ENCODE measurements around the gene ALLC. TPM values are rescaled to one million over a fixed set of nuclear protein-coding genes. Genes with fewer than 3 reads are reported as not detected.
"Not testable (repeated sequence)": the region's sequence is repeated elsewhere in the genome, so short reads cannot be mapped to it uniquely, and the experiment has no call there.

ALLC gene
- total RNA-seq = not detected

- Histone ChIP-seq H3K36me3 (no peaks in the 10 kb centered on the region), H3K9me3 (no peaks in the 10 kb centered on the region), H3K4me1 (no peaks in the 10 kb centered on the region), H3K27ac (no peak within 1 kb of the TSS), H3K4me3 (no peak within 1 kb of the TSS), H3K27me3 (no peaks in the 10 kb centered on the region)
- intact Hi-C loops (cut with DNase I) = loop anchor here (10.0 kb wide), 1 partner anchor 1803 kb away; no protein-coding TSS in a partner anchor
- TF ChIP-seq CTCF (IDR thresholded peaks at IDR 0.05) = no peak
- DNase-seq (ENCODE audit: low spot score in 2 of 2) = no peak
Measured at GRCh38 chr2:3657881-3658280, at the start of gene ALLC. TSS of gene ALLC (plus strand) at chr2:3658200. CDS start at chr2:3671158, 12,958 bp downstream.

GRCh38 chr2:3608373-3609278 is 49.4 kb upstream of the ALLC start:
- Histone ChIP-seq H3K4me3 (no peak overlapping the region), H3K4me1 (no peaks in the 10 kb centered on the region), H3K27ac (no peak overlapping the region), H3K36me3 (no peaks in the 10 kb centered on the region), H3K9me3 (no peaks in the 10 kb centered on the region), H3K27me3 (no peaks in the 10 kb centered on the region)
- no peak for TF ChIP-seq CTCF (IDR thresholded peaks at IDR 0.05)
- DNase-seq (ENCODE audit: low spot score in 2 of 2) = peak in 1 of 2 donors; percentile 41
- intact Hi-C loops (cut with DNase I) = no loop called here

GRCh38 chr2:3609279-3609673 is 48.7 kb upstream of the ALLC start:
- H3K4me3 ChIP-seq; H3K9me3 ChIP-seq; H3K4me1 ChIP-seq; H3K36me3 ChIP-seq; H3K27me3 ChIP-seq; intact Hi-C loops (cut with DNase I); H3K27ac ChIP-seq: not testable (repeated sequence)
- DNase-seq (ENCODE audit: low spot score in 2 of 2) = peak in 1 of 2 donors; percentile 12

GRCh38 chr2:3610415-3610814 is 47.6 kb upstream of the ALLC start:
- H3K4me3 ChIP-seq = no peak overlapping the region
- H3K4me1 ChIP-seq = no peaks in the 10 kb centered on the region
- no peaks in the 10 kb centered on the region for H3K36me3 ChIP-seq
- no peak overlapping the region for H3K27ac ChIP-seq
- no peak for TF ChIP-seq CTCF (IDR thresholded peaks at IDR 0.05)
- intact Hi-C loops (cut with DNase I) = no loop called here
- DNase-seq (ENCODE audit: low spot score in 2 of 2) = peak in 1 of 2 donors; percentile 49
- no peaks in the 10 kb centered on the region for H3K9me3 ChIP-seq
- H3K27me3 ChIP-seq = no peaks in the 10 kb centered on the region

GRCh38 chr2:3610881-3611505 is 47.0 kb upstream of the ALLC start:
- H3K4me1 ChIP-seq = no peaks in the 10 kb centered on the region
- intact Hi-C loops (cut with DNase I) = no loop called here
- no peaks in the 10 kb centered on the region for H3K36me3 ChIP-seq
- no peak overlapping the region for H3K4me3 ChIP-seq
- no peaks in the 10 kb centered on the region for H3K9me3 ChIP-seq
- DNase-seq (ENCODE audit: low spot score in 2 of 2) = peak in 1 of 2 donors; percentile 33
- no peaks in the 10 kb centered on the region for H3K27me3 ChIP-seq
- no peak for TF ChIP-seq CTCF (IDR thresholded peaks at IDR 0.05)
- H3K27ac ChIP-seq = no peak overlapping the region

- peak in 1 of 2 donors; percentile 7 for DNase-seq (ENCODE audit: low spot score in 2 of 2)
- H3K9me3 ChIP-seq = no peaks in the 10 kb centered on the region
Measured at GRCh38 chr2:3611589-3611988, 46.4 kb upstream of the ALLC start.

More at GRCh38 chr2:3611589-3611988, 46.4 kb upstream of the ALLC start:
- intact Hi-C loops (cut with DNase I) = no loop called here
- no peak for TF ChIP-seq CTCF (IDR thresholded peaks at IDR 0.05)
- Histone ChIP-seq H3K27me3 (no peaks in the 10 kb centered on the region), H3K4me3 (no peak overlapping the region), H3K4me1 (no peaks in the 10 kb centered on the region), H3K27ac (no peak overlapping the region), H3K36me3 (no peaks in the 10 kb centered on the region)

Measured in ascending aorta (tissue), 2 donors.